ENCODE measurements around the gene CCDC124. TPM values are rescaled to one million over a fixed set of nuclear protein-coding genes. Genes with fewer than 3 reads are reported as not detected.

The CCDC124 gene
- total and polyA plus RNA-seq, 11 donors, result 45.4 to 195 (median 71.8) TPM

DNA sequence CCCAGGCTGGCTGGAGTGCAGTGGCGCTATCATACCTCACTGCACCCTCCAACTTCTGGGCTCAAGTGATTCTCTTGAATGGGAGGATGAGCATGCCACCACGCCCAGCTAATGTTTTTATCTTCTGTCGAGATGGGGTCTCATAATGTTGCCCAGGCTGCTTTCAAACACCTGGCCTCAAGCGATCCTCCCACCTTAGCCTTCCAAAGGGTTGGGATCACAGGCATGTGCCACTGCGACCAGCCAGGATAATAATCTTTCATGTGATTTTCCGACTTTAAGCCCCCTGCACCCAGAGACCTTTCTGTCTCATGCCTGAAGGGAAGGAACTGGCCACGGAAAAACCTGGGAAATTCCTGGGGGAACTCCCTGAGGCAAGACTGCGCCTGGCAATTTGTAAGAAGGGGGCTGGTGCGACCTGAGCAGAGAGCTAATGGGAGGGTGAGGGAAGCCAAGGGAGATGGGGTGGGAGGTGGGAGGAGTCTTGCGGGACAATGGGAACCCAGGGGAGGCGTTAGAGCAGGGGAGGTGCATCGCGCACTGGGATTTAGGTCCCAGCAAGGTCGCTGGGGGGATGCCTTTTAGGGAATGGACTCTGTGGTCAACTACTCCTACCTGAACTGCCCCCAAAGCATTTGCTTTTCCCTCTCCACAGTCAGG lies 1.2 kb upstream of the CCDC124 start:
- Histone ChIP-seq H3K27ac (peak overlapping the region in 2 of 12 donors; percentile 77 to 83), H3K27me3 (no peaks in the 10 kb centered on the region), H3K36me3 (peaks cover 0 to 8% (median 2%) of the 10 kb centered on the region in 9 donors), H3K4me1 (peaks cover 0 to 22% (median 14%) of the 10 kb centered on the region in 12 donors), H3K9me3 (no peaks in the 10 kb centered on the region), H3K4me3 (peak overlapping the region in 10 of 12 donors; percentile 65 to 99 (median 88))
- WGBS, 4 donors, result 19 to 24% (median 22%) methylated on average over 12 to 14 of the region's 14 CpGs
- TF ChIP-seq CTCF (IDR thresholded peaks at IDR 0.05) (no peak), POLR2A (IDR thresholded peaks at IDR 0.05) (no peak)
- DNase-seq (no peak), ATAC-seq (peak in 2 of 4 donors; percentile 2 to 34)
- intact Hi-C loops (cut with DNase I), result loop anchor here in 9 of 10 donors (1.0 to 10.0 kb wide), 7 partner anchors 69 to 123 kb away; partner anchors contain the start of gene RPL18A (in 7 of the 9)

DNA sequence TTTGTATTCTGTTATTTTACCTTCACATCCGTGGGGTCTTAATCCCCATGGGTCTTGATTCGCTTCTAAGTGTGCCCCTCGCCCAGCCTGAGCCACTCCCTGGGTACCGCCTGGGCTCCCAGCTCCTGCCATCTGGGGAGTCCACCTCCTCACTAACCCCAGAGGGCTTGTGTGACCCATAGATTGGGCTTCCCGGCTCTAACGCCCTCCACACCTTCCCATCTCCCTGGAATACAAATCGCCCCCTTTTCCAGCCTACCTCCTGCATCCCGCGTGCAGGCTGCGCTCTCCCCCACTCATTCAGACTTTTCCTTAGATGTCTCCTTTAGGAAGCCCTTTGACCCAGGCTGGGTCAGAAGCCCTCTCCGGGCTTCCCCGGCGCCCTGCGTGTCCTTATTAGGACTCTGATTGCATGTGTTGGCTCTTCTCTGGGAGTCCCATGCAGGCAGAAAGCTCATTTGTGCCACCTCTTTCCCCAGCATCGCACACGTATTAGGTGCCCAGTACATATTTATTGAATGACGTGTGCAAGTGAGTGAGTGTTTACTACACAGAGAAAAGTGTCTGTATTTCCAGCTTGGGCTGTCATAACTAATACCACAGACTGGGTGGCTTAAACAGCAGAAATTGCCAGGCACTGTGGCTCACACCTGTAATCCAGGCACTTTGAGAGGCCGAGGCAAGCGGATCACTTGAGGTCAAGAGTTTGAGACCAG lies 757 bp downstream of the CCDC124 start:
- peak overlapping the region in 6 of 12 donors; percentile 77 to 91 (median 88) for H3K27ac ChIP-seq
- no peak for ATAC-seq

GRCh38 chr19:17936379-17936778 lies 3.6 kb downstream of the CCDC124 start:
- Histone ChIP-seq H3K4me3 (no peak overlapping the region), H3K36me3 (peaks cover 0 to 41% (median 22%) of the 10 kb centered on the region in 9 donors), H3K9me3 (no peaks in the 10 kb centered on the region), H3K4me1 (peaks cover 0 to 22% (median 14%) of the 10 kb centered on the region in 12 donors), H3K27me3 (no peaks in the 10 kb centered on the region), H3K27ac (no peak overlapping the region)
- DNase-seq, result no peak
- no peak for ATAC-seq
- intact Hi-C loops (cut with DNase I), result loop anchor here in 2 of 10 donors (5.0 to 10.0 kb wide), 2 partner anchors 118 to 121 kb away; no protein-coding TSS in a partner anchor
- WGBS, 4 donors, result 90 to 93% (median 92%) methylated on average over 21 of the region's 21 CpGs
- TF ChIP-seq POLR2A (IDR thresholded peaks at IDR 0.05), result no peak
- no peak for TF ChIP-seq CTCF (IDR thresholded peaks at IDR 0.05)

More for the DNA sequence above, 757 bp downstream of the CCDC124 start:
- Histone ChIP-seq H3K4me1 (peaks cover 0 to 22% (median 14%) of the 10 kb centered on the region in 12 donors), H3K4me3 (peak overlapping the region; percentile 65 to 99 (median 88)), H3K36me3 (peaks cover 0 to 18% (median 11%) of the 10 kb centered on the region in 9 donors), H3K9me3 (no peaks in the 10 kb centered on the region), H3K27me3 (no peaks in the 10 kb centered on the region)
- intact Hi-C loops (cut with DNase I), result loop anchor here in 5 of 10 donors (2.0 to 10.0 kb wide), 4 partner anchors 71 to 121 kb away; partner anchors contain the start of gene RPL18A (in 3 of the 5)
- TF ChIP-seq CTCF (IDR thresholded peaks at IDR 0.05), result no peak
- TF ChIP-seq POLR2A (IDR thresholded peaks at IDR 0.05), result no peak
- DNase-seq, result no peak
- 18 to 25% (median 25%) methylated on average over 19 of the region's 19 CpGs for WGBS, 4 donors
